GM13977 (cell line): ENCODE results near the gene AGRP.

ENCODE experiments used
- DNase-seq: peaks from one replicate; pipeline ENCODE4 v3.0.0; 2012; ENCODE audit warnings: low spot score
- in situ Hi-C: fragments of 300-500 bp; cut with MboI; formaldehyde crosslinking; loops from one replicate; pipeline ENCODE4 v1.12.0; 2022; ENCODE audit warnings: low sequenced_read_pairs, low pct_unique_long_range_greater_than_20kb, mixed read lengths, inconsistent platforms; ENCODE audit not compliant: unreplicated experiment
- TF ChIP-seq, protein P1 (sequence below): IDR thresholded peaks from 2 replicates; pipeline ENCODE4 v1.5.1; 2012; ENCODE audit warnings: mild to moderate bottlenecking, control low read depth; ENCODE audit not compliant: insufficient read depth; ENCODE audit errors: extremely low read depth, missing control alignments

The AGRP gene

DNA sequence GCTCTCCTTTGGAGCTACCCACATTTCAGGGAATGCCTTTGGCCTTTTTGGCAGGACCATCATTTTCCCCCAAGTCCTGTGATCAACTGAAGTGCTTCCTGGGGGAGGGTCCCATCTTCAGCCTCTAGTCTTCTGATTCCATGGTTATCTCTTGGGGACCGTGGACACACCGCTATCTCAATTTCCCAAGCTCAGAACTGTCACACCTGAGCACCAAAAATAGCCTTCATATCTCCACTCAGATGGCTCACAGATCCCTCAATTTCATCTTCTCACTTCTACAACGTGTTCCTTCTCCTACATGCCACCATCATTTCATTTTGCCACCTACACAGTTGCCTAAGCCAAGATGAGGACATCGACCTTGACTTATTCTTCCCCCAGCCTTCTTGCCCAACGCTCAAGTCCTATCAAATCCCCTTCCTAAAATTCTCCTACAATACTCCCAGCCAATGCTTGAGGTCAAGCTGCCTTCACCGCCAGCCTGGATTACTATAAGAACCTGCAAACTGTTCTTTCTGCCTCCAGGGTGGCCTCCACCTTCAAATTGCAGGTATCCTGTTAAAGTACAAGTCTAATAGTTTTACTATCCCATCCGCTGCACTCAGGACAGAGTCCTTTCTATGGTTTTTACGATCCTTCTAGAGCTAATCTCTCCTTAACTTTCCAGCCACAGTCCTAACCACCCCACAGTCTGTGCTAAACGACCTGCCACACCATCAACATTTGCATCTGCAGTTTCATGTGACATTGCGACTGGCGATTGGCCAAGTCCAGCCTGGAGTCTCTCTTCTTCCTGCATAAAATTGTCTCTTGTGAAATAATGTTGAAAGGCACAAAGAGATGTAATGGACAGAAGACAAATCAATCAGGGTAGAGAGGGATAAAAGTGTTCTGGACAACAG lies 8.5 kb downstream of the AGRP start:
- TF ChIP-seq, protein P1, sequence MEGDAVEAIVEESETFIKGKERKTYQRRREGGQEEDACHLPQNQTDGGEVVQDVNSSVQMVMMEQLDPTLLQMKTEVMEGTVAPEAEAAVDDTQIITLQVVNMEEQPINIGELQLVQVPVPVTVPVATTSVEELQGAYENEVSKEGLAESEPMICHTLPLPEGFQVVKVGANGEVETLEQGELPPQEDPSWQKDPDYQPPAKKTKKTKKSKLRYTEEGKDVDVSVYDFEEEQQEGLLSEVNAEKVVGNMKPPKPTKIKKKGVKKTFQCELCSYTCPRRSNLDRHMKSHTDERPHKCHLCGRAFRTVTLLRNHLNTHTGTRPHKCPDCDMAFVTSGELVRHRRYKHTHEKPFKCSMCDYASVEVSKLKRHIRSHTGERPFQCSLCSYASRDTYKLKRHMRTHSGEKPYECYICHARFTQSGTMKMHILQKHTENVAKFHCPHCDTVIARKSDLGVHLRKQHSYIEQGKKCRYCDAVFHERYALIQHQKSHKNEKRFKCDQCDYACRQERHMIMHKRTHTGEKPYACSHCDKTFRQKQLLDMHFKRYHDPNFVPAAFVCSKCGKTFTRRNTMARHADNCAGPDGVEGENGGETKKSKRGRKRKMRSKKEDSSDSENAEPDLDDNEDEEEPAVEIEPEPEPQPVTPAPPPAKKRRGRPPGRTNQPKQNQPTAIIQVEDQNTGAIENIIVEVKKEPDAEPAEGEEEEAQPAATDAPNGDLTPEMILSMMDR: no peak
- in situ Hi-C loops: no loop called here
- DNase-seq: no peak

DNA sequence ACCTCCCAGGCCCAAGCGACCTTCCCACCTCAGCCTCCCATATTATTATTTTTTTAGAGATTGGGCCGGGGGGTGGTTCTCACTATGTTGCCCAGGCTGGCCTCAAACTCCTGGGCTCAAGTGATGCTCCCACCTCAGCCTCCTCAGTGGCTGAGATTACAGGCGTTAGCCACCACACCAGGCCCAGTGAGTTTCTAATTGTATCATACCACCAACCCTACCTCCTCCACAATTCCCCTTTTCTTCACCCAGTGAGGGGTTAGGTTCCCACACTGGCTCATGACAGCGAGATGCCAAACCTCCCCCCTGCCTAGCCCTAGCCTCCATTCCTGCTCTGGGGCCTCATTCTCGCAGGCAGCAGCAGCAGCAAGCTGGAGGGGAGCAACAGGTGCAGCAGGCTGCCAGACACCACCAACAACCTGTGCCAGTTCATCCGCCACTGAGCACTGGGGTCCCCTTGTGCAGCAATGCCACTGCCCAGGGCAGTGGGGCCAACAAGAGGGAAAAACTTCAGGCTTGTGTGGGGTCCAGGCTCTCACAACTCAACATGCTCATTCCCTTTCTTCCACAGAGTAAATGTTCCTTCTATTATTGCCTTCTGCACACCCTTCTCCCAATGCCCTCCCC lies 11.5 kb downstream of the AGRP start:
- TF ChIP-seq, protein P1: no peak
- in situ Hi-C loops: no loop called here
- no peak for DNase-seq

DNA sequence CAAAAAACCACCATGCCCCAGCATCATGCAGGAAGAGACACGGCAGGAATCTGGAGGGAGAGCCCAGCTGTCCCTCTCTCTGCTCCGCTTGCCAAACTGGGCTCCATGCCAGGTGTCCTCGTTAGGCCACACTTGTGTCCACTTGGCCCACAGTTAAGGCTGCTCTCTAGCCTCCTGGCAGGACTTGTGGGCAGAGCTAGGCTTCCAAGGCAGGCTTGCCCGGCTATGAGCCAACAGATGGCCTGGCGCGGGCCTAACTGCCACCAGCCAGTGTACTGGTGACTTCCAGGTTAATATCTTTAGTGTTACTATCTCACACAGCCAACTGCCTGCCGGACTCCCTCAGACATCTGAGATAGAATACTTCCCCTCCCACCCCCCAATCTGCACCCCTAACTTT lies 13.0 kb downstream of the AGRP start:
- TF ChIP-seq, protein P1: no peak
- in situ Hi-C loops: no loop called here
- DNase-seq: no peak

DNA sequence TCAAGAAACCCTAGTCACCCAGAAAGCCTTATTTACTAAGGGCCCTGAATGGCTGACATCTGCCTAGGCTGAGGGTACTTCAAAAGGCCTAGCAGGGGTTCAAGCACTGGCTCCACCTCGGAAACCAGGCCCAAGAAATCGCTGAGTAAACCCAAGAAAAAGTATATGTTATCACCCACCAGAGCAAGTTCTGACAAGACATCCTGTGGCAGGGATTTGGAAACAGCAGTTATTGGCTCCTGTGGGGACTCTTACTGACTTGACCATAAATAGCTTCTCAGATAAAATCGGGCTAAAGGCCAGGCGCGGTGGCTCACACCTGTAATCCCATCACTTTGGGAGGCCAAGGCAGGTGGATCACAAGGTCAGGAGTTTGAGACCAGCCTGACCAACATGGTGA lies 14.6 kb downstream of the AGRP start:
- in situ Hi-C loops: no loop called here
- DNase-seq: no peak
- TF ChIP-seq, protein P1: no peak

DNA sequence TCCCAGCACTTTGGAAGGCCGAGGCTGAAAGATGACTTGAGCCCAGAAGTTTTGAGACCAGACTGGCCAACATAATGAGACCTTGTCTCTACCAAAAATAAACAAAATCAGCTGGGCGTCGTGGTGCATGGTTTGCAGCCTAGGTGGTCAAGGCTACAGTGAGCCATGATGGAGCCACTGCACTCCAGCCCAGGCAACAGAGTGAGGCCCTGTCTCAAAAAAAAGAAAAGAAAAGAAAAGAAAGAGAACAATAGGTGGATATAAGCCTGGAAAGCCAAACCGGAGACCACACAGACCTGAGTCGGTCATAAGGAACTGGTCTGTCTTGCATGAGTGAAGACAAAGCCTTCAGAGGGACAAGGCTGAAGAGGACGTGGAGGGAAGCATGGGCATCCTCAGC lies 16.8 kb downstream of the AGRP start:
- in situ Hi-C loops: no loop called here
- TF ChIP-seq, protein P1: no peak
- no peak for DNase-seq

DNA sequence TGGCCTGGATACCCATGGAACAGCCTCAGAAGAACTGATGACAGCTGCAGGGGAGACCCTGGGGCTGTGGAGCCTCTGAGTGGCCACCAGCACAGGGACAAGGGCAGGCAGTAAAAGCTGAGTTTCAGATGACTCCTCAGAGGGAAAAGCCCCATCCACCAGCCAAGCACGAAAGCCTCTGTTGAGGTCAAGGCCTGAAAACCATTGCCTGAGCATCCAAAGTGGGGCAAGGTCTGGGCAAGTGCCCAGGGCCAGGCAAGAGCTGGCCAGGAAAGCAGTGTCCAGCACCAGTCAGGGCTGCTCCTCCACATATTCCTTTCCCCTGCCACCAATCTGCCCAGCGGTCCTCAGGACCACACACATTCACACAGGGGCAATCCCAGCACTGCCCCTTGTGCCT lies 18.8 kb downstream of the AGRP start:
- in situ Hi-C loops: no loop called here
- TF ChIP-seq, protein P1: no peak
- no peak for DNase-seq
